Nephron (organoid): Measurements from ENCODE around the gene NDUFAF5.
"Not testable (repeated sequence)": the region's sequence is repeated elsewhere in the genome, so short reads cannot be mapped to it uniquely, and the experiment has no call there.

Experiments
- H3K27ac Mint-ChIP-seq, 3 experiments: 2 replicates each; pipeline ENCODE4 v1.8.0; 2020; ENCODE audit warnings: mixed read lengths in 3 of 3, mild to moderate bottlenecking in 2 of 3, moderate library complexity in 1 of 3
- H3K27me3 Mint-ChIP-seq: 2 replicates; pipeline ENCODE4 v1.8.0; 2021; ENCODE audit warnings: low read depth, mild to moderate bottlenecking, moderate library complexity, mixed read lengths
- H3K36me3 Mint-ChIP-seq: 2 replicates; pipeline ENCODE4 v1.8.0; 2020; ENCODE audit warnings: low read depth, mixed read lengths
- H3K4me1 Mint-ChIP-seq: 2 replicates; pipeline ENCODE4 v1.8.0; 2020; ENCODE audit warnings: mixed read lengths
- H3K4me3 Mint-ChIP-seq, 3 experiments: 2 replicates each; pipeline ENCODE4 v1.8.0; 2020; ENCODE audit warnings: mild to moderate bottlenecking in 3 of 3, mixed read lengths in 3 of 3, moderate library complexity in 2 of 3
- H3K9me3 Mint-ChIP-seq: 2 replicates; pipeline ENCODE4 v1.8.0; 2020; ENCODE audit warnings: mixed read lengths
- CTCF ChIP-seq, 3 experiments: fragments of 200-600 bp; sonication (generic); IDR thresholded peaks; one replicate each; pipeline ENCODE4 v1.5.0; 2021; ENCODE audit warnings: antibody characterized with exemption in 3 of 3; ENCODE audit not compliant: unreplicated experiment in 3 of 3

Gene NDUFAF5

DNA sequence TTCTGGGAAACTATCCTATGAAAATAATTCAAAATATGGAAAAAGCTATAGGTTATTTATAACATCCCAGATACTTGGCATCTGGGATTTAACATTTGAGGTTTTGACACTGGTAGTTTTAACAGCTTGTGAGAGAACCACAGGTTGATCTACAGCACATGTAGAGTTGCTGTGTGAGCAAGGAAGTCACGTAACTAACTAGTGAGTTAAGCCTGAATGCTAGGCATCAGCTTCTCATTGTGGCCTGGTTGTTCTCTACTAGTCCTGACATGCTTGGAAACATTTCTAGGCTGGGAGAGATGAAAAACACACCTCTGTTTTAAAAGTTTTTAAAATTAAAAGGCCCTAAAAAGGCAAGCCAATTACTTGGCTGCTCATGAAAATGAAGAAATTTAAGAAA, 28.3 kb upstream of the NDUFAF5 start:
- Mint-ChIP-seq H3K27me3 (no peaks in the 10 kb centered on the region), H3K27ac (no peak overlapping the region), H3K9me3 (no peaks in the 10 kb centered on the region), H3K4me1 (no peaks in the 10 kb centered on the region), H3K4me3 (no peak overlapping the region), H3K36me3 (peaks cover 25% of the 10 kb centered on the region)
- no peak for TF ChIP-seq CTCF (IDR thresholded peaks at IDR 0.05; ENCODE audit: unreplicated experiment in 3 of 3)

- no peaks in the 10 kb centered on the region for H3K9me3 Mint-ChIP-seq
- no peak overlapping the region for H3K4me3 Mint-ChIP-seq
- H3K4me1 Mint-ChIP-seq = no peaks in the 10 kb centered on the region
These were observed 25.9 kb upstream of the NDUFAF5 start for GRCh38 chr20:13758884-13759283.

DNA sequence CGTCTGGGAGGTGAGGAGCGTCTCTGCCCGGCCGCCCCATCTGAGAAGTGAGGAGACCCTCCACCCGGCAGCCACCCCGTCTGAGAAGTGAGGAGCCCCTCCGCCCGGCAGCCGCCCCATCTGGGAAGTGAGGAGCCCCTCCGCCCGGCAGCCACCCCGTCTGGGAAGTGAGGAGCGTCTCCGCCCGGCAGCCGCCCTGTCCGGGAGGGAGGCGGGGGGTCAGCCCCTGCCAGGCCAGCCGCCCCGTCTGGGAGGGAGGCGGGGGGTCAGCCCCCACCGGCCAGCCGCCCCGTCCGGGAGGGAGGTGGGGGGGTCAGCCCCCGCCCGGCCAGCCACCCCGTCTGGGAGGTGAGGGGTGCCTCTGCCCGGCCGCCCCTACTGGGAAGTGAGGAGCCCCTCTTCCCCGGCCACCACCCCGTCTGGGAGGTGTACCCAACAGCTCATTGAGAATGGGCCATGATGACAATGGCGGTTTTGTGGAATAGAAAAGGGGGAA, 24.3 kb upstream of the NDUFAF5 start:
- H3K4me3 Mint-ChIP-seq, H3K27ac Mint-ChIP-seq, H3K4me1 Mint-ChIP-seq, H3K27me3 Mint-ChIP-seq: not testable (repeated sequence)
- peaks cover 57% of the 10 kb centered on the region for H3K36me3 Mint-ChIP-seq
- peaks cover 10% of the 10 kb centered on the region for H3K9me3 Mint-ChIP-seq

More at GRCh38 chr20:13758884-13759283, 25.9 kb upstream of the NDUFAF5 start:
- H3K27ac Mint-ChIP-seq = no peak overlapping the region
- no peak for TF ChIP-seq CTCF (IDR thresholded peaks at IDR 0.05; ENCODE audit: unreplicated experiment in 3 of 3)
- H3K27me3 Mint-ChIP-seq = no peaks in the 10 kb centered on the region
- peaks cover 41% of the 10 kb centered on the region for H3K36me3 Mint-ChIP-seq

GRCh38 chr20:13765299-13765698, 19.5 kb upstream of the NDUFAF5 start:
- no peak overlapping the region for H3K27ac Mint-ChIP-seq
- H3K27me3 Mint-ChIP-seq = no peaks in the 10 kb centered on the region
- H3K4me1 Mint-ChIP-seq = no peaks in the 10 kb centered on the region

GRCh38 chr20:13765868-13766416, 18.9 kb upstream of the NDUFAF5 start:
- no peaks in the 10 kb centered on the region for H3K4me1 Mint-ChIP-seq
- no peak overlapping the region for H3K4me3 Mint-ChIP-seq
- H3K9me3 Mint-ChIP-seq = peaks cover 31% of the 10 kb centered on the region
- H3K27me3 Mint-ChIP-seq = no peaks in the 10 kb centered on the region
- H3K36me3 Mint-ChIP-seq = peaks cover 76% of the 10 kb centered on the region
- no peak for TF ChIP-seq CTCF (IDR thresholded peaks at IDR 0.05; ENCODE audit: unreplicated experiment in 3 of 3)
- H3K27ac Mint-ChIP-seq = no peak overlapping the region

More at GRCh38 chr20:13765299-13765698, 19.5 kb upstream of the NDUFAF5 start:
- TF ChIP-seq CTCF (IDR thresholded peaks at IDR 0.05; ENCODE audit: unreplicated experiment in 3 of 3) = no peak
- no peak overlapping the region for H3K4me3 Mint-ChIP-seq
- H3K9me3 Mint-ChIP-seq = peaks cover 31% of the 10 kb centered on the region
- peaks cover 73% of the 10 kb centered on the region for H3K36me3 Mint-ChIP-seq

GRCh38 chr20:13770141-13770540, 14.7 kb upstream of the NDUFAF5 start:
- H3K27ac Mint-ChIP-seq = no peak overlapping the region
- no peaks in the 10 kb centered on the region for H3K27me3 Mint-ChIP-seq
- peaks cover 24% of the 10 kb centered on the region for H3K9me3 Mint-ChIP-seq
- TF ChIP-seq CTCF (IDR thresholded peaks at IDR 0.05; ENCODE audit: unreplicated experiment in 3 of 3) = no peak
- peaks cover 64% of the 10 kb centered on the region for H3K36me3 Mint-ChIP-seq
- no peaks in the 10 kb centered on the region for H3K4me1 Mint-ChIP-seq
- no peak overlapping the region for H3K4me3 Mint-ChIP-seq
